Measurements from ENCODE around the gene LSG1.

DNA sequence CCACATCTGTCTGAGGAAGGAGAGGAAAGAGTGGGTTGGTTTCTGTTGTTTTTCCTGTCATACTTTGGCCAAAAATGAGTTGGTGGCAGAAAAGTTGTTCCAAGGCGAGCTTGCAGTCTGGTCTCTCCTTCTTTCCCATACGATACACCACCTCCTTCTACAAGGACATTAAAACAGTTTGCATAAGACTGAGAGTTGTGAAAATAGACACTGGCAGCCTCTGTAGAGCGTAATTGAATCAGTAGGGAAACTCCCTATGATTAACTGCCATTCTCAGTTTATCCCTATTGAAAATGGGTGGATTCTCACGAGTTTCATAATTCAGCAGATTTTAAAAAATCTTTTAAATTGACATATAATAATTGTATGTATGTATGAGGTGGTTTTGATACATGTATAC is 3.7 kb upstream of the LSG1 start:
- TF ChIP-seq, protein P1, sequence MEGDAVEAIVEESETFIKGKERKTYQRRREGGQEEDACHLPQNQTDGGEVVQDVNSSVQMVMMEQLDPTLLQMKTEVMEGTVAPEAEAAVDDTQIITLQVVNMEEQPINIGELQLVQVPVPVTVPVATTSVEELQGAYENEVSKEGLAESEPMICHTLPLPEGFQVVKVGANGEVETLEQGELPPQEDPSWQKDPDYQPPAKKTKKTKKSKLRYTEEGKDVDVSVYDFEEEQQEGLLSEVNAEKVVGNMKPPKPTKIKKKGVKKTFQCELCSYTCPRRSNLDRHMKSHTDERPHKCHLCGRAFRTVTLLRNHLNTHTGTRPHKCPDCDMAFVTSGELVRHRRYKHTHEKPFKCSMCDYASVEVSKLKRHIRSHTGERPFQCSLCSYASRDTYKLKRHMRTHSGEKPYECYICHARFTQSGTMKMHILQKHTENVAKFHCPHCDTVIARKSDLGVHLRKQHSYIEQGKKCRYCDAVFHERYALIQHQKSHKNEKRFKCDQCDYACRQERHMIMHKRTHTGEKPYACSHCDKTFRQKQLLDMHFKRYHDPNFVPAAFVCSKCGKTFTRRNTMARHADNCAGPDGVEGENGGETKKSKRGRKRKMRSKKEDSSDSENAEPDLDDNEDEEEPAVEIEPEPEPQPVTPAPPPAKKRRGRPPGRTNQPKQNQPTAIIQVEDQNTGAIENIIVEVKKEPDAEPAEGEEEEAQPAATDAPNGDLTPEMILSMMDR (IDR thresholded peaks at IDR 0.05; ENCODE audit: low read length) = no peak
- TF ChIP-seq EZH2 (IDR thresholded peaks at IDR 0.05; ENCODE audit: borderline replicate concordance, low read length) = no peak

Data from OCI-LY1 (cell line).